ENCODE data around the gene TNFAIP2. TPM values are rescaled to one million over a fixed set of nuclear protein-coding genes. Genes with fewer than 3 reads are reported as not detected.

The TNFAIP2 gene
- polyA plus RNA-seq, 1 donor from 2014 or later, result 1.8 TPM

DNA sequence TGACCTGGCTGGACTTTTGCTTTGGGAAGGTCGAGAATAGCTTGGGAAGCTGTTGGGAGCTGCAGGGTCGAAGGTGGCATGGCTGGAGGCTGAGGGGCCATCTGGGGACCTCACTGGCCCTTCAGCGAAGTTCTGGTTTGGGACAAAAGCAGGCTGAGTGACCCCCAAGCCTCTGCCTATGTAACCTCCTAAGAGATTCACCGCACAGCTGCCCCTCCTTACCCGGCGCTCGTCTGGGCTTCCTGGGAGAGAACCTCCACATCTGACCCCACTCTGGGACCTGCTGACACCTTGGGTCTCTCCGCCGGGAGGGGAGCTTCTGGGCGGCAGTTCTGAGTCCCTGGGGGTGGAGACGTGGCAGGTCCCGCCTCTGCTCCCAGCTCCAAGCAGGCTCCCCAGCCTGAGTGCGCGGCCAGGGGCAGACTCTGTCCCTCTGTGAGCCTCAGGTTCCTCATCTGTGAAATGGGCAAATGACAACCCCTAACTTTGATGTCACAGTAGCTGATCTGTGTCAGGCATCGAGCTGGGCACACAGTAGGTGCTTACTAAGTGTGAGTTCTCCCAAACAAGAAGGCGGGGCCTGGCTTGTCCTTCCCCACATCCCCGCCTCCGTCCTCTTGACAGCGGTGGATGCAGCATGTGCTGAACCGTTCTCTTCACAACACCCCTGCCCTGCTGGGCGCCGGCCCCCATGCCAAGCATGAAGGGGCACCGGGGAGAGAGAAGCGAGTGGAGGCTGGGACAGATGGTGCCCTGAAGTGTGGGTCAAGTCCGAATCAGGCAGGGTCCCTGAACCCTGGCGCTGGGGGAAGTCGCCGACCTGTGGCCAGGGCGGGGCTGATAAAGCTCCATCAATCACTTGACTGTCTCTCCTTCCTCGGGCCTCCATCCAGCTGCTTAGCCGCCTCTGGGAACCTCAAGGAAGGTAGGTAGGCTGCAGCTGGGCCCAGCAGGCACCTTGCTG is 25.0 kb upstream of the TNFAIP2 start:
- Histone ChIP-seq H3K79me2 (replicated peaks; ENCODE audit: insufficient read depth, low read length) (no peaks in the 10 kb centered on the region), H3K9me2 (ENCODE audit: insufficient read depth, low read length) (no peaks in the 10 kb centered on the region), H3F3A (ENCODE audit: insufficient read depth, low read length, poor library complexity, severe bottlenecking) (no peaks in the 10 kb centered on the region), H3K27me3 (ENCODE audit: insufficient read depth, low read depth, low read length) (peaks cover 20% of the 10 kb centered on the region), H2AFZ (ENCODE audit: low read depth, low read length) (no peak overlapping the region), H4K20me1 (ENCODE audit: insufficient read depth) (no peaks in the 10 kb centered on the region), H3K9ac (ENCODE audit: low read length) (no peak overlapping the region), H3K36me3 (ENCODE audit: insufficient read depth, low read length) (no peaks in the 10 kb centered on the region), H3K4me2 (ENCODE audit: low read length) (no peak overlapping the region), H3K4me3 (ENCODE audit: low read length) (no peak overlapping the region), H3K27ac (ENCODE audit: low read length) (no peak overlapping the region), H3K9me3 (ENCODE audit: low read length) (no peaks in the 10 kb centered on the region)
- TF ChIP-seq RAD21 (conservative IDR thresholded peaks at IDR 0.05) (no peak), MXI1 (conservative IDR thresholded peaks at IDR 0.05; ENCODE audit: poor library complexity, severe bottlenecking) (no peak), EP300 (conservative IDR thresholded peaks at IDR 0.05; ENCODE audit: poor library complexity, severe bottlenecking) (no peak), EZH2 (IDR thresholded peaks at IDR 0.05; ENCODE audit: borderline replicate concordance, insufficient read depth, low read length, poor library complexity, severe bottlenecking) (no peak), POLR2AphosphoS5 (IDR thresholded peaks at IDR 0.05) (no peak)
- TF ChIP-seq, protein P1, sequence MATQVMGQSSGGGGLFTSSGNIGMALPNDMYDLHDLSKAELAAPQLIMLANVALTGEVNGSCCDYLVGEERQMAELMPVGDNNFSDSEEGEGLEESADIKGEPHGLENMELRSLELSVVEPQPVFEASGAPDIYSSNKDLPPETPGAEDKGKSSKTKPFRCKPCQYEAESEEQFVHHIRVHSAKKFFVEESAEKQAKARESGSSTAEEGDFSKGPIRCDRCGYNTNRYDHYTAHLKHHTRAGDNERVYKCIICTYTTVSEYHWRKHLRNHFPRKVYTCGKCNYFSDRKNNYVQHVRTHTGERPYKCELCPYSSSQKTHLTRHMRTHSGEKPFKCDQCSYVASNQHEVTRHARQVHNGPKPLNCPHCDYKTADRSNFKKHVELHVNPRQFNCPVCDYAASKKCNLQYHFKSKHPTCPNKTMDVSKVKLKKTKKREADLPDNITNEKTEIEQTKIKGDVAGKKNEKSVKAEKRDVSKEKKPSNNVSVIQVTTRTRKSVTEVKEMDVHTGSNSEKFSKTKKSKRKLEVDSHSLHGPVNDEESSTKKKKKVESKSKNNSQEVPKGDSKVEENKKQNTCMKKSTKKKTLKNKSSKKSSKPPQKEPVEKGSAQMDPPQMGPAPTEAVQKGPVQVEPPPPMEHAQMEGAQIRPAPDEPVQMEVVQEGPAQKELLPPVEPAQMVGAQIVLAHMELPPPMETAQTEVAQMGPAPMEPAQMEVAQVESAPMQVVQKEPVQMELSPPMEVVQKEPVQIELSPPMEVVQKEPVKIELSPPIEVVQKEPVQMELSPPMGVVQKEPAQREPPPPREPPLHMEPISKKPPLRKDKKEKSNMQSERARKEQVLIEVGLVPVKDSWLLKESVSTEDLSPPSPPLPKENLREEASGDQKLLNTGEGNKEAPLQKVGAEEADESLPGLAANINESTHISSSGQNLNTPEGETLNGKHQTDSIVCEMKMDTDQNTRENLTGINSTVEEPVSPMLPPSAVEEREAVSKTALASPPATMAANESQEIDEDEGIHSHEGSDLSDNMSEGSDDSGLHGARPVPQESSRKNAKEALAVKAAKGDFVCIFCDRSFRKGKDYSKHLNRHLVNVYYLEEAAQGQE (IDR thresholded peaks at IDR 0.05; ENCODE audit: borderline replicate concordance), result no peak
- TF ChIP-seq, protein P2, sequence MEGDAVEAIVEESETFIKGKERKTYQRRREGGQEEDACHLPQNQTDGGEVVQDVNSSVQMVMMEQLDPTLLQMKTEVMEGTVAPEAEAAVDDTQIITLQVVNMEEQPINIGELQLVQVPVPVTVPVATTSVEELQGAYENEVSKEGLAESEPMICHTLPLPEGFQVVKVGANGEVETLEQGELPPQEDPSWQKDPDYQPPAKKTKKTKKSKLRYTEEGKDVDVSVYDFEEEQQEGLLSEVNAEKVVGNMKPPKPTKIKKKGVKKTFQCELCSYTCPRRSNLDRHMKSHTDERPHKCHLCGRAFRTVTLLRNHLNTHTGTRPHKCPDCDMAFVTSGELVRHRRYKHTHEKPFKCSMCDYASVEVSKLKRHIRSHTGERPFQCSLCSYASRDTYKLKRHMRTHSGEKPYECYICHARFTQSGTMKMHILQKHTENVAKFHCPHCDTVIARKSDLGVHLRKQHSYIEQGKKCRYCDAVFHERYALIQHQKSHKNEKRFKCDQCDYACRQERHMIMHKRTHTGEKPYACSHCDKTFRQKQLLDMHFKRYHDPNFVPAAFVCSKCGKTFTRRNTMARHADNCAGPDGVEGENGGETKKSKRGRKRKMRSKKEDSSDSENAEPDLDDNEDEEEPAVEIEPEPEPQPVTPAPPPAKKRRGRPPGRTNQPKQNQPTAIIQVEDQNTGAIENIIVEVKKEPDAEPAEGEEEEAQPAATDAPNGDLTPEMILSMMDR (IDR thresholded peaks at IDR 0.05; ENCODE audit: poor library complexity, severe bottlenecking), result no peak

DNA sequence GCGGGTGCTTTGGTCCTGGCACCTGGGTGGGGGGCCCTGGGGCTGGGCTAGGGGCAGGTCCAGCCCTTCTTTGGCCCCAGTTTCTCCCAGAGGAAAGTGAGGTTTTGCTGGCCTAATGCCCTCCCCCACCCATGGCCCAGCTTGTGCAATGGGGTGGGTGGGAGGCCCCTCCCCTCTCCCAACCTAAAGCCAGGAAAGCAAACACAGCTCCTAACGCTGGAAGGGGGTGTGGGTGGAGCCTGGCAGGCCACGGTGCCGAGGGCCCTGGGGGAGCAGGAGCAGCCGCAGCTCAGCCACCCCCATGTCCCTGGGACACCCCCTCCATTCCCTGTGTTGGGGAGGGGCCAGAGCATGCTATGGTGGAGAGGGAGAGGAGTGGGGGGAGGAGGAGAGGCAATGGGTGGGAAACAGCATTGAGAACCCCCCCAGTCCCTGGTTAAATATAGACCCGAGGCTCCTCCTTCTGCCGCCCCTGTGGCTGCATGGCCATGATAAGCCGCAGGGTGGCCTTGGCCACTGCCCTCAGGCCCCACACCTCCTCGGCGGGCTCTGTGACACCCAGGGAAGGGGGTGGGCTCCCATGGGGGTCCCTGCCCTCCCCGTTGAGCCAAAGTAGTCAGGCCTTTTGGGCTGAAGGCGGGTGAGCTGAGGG is 24.1 kb upstream of the TNFAIP2 start:
- Histone ChIP-seq H3K27me3 (ENCODE audit: insufficient read depth, low read depth, low read length) (peaks cover 30% of the 10 kb centered on the region), H4K20me1 (ENCODE audit: insufficient read depth) (no peaks in the 10 kb centered on the region), H3F3A (ENCODE audit: insufficient read depth, low read length, poor library complexity, severe bottlenecking) (no peaks in the 10 kb centered on the region), H3K9ac (ENCODE audit: low read length) (no peak overlapping the region), H3K36me3 (ENCODE audit: insufficient read depth, low read length) (no peaks in the 10 kb centered on the region), H3K27ac (ENCODE audit: low read length) (no peak overlapping the region), H3K9me2 (ENCODE audit: insufficient read depth, low read length) (no peaks in the 10 kb centered on the region), H3K79me2 (replicated peaks; ENCODE audit: insufficient read depth, low read length) (no peaks in the 10 kb centered on the region), H3K9me3 (ENCODE audit: low read length) (no peaks in the 10 kb centered on the region), H3K4me2 (ENCODE audit: low read length) (no peak overlapping the region), H2AFZ (ENCODE audit: low read depth, low read length) (no peak overlapping the region), H3K4me3 (ENCODE audit: low read length) (no peak overlapping the region)
- no peak for TF ChIP-seq MXI1 (conservative IDR thresholded peaks at IDR 0.05; ENCODE audit: poor library complexity, severe bottlenecking)
- TF ChIP-seq EZH2 (IDR thresholded peaks at IDR 0.05; ENCODE audit: borderline replicate concordance, insufficient read depth, low read length, poor library complexity, severe bottlenecking), result no peak
- no peak for TF ChIP-seq TAF1 (IDR thresholded peaks at IDR 0.05; ENCODE audit: low read depth)
- TF ChIP-seq POLR2AphosphoS5 (IDR thresholded peaks at IDR 0.05), result no peak
- TF ChIP-seq, protein P2 (IDR thresholded peaks at IDR 0.05; ENCODE audit: poor library complexity, severe bottlenecking), result no peak
- no peak for TF ChIP-seq RAD21 (conservative IDR thresholded peaks at IDR 0.05)
- TF ChIP-seq, protein P1 (IDR thresholded peaks at IDR 0.05; ENCODE audit: borderline replicate concordance), result no peak
- no peak for TF ChIP-seq EP300 (conservative IDR thresholded peaks at IDR 0.05; ENCODE audit: poor library complexity, severe bottlenecking)
- TF ChIP-seq SMC3 (conservative IDR thresholded peaks at IDR 0.05; ENCODE audit: poor library complexity), result no peak
